Measurements from ENCODE around the gene EIF4E1B.

EIF4E1B gene

GRCh38 chr5:176606032-176606431 is 24.4 kb upstream of the EIF4E1B start:
- DNase-seq (ENCODE audit: low read depth, low spot score): no peak

GRCh38 chr5:176606875-176607274 is 23.6 kb upstream of the EIF4E1B start:
- no peak for DNase-seq (ENCODE audit: low read depth, low spot score)

GRCh38 chr5:176608142-176608705 is 22.3 kb upstream of the EIF4E1B start:
- no peak for DNase-seq (ENCODE audit: low read depth, low spot score)

- DNase-seq (ENCODE audit: low read depth, low spot score): no peak
Measured at GRCh38 chr5:176608937-176609723, 21.3 kb upstream of the EIF4E1B start.

GRCh38 chr5:176609724-176610434 is 20.6 kb upstream of the EIF4E1B start, which contains the start of gene GPRIN1:
Gene GPRIN1 (minus strand): TSS chr5:176610156. CDS start chr5:176599834, 10,322 bp downstream.
- no peak for DNase-seq (ENCODE audit: low read depth, low spot score)

GRCh38 chr5:176610435-176610773 is 20.1 kb upstream of the EIF4E1B start:
- DNase-seq (ENCODE audit: low read depth, low spot score): no peak

GRCh38 chr5:176611435-176611834 is 19.0 kb upstream of the EIF4E1B start:
- DNase-seq (ENCODE audit: low read depth, low spot score): peak; percentile 32

- no peak for DNase-seq (ENCODE audit: low read depth, low spot score)
Measured at GRCh38 chr5:176612008-176612407, 18.5 kb upstream of the EIF4E1B start.

GRCh38 chr5:176612855-176613254 is 17.6 kb upstream of the EIF4E1B start:
- DNase-seq (ENCODE audit: low read depth, low spot score): no peak

- no peak for DNase-seq (ENCODE audit: low read depth, low spot score)
Measured at GRCh38 chr5:176614805-176615478, 15.5 kb upstream of the EIF4E1B start.

- no peak for DNase-seq (ENCODE audit: low read depth, low spot score)
Measured at GRCh38 chr5:176616511-176616910, 14.0 kb upstream of the EIF4E1B start.

GRCh38 chr5:176618783-176619182 is 11.7 kb upstream of the EIF4E1B start:
- no peak for DNase-seq (ENCODE audit: low read depth, low spot score)

- DNase-seq (ENCODE audit: low read depth, low spot score): peak; percentile 32
Measured at GRCh38 chr5:176619203-176619568, 11.3 kb upstream of the EIF4E1B start.

GRCh38 chr5:176619569-176620332 is 10.7 kb upstream of the EIF4E1B start:
- no peak for DNase-seq (ENCODE audit: low read depth, low spot score)

GRCh38 chr5:176620333-176620981 is 10.0 kb upstream of the EIF4E1B start:
- DNase-seq (ENCODE audit: low read depth, low spot score): no peak

- DNase-seq (ENCODE audit: low read depth, low spot score): no peak
Measured at GRCh38 chr5:176621661-176622079, 8.8 kb upstream of the EIF4E1B start.

GRCh38 chr5:176624142-176624541 is 6.3 kb upstream of the EIF4E1B start:
- DNase-seq (ENCODE audit: low read depth, low spot score): no peak

GRCh38 chr5:176624938-176625337 is 5.5 kb upstream of the EIF4E1B start:
- DNase-seq (ENCODE audit: low read depth, low spot score): no peak

- DNase-seq (ENCODE audit: low read depth, low spot score): no peak
Measured at GRCh38 chr5:176625512-176625911, 5.0 kb upstream of the EIF4E1B start.

GRCh38 chr5:176625966-176626875 is 4.3 kb upstream of the EIF4E1B start:
- no peak for DNase-seq (ENCODE audit: low read depth, low spot score)

Measured in brain pericyte (primary cell).